ENCODE measurements around the gene FBRS.

DNA sequence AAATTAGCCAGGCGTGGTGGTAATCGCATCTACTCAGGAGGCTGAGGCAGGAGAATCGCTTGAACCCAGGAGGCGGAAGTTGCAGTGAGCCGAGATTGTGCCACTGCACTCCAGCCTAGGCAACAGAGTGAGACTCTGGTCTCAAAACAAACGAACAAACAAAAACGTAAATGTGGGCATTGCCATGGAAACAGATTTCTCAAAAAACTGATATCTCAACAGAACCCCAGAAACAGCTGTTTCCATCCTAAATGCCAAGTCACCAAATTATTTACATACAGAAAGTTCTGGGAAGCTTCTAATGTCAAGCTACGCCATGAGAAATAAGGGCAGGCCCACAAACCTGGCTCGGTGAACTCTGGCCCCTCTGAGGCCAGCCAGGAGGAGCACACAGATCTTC is 32.0 kb upstream of the FBRS start:
- TF ChIP-seq, protein P1, sequence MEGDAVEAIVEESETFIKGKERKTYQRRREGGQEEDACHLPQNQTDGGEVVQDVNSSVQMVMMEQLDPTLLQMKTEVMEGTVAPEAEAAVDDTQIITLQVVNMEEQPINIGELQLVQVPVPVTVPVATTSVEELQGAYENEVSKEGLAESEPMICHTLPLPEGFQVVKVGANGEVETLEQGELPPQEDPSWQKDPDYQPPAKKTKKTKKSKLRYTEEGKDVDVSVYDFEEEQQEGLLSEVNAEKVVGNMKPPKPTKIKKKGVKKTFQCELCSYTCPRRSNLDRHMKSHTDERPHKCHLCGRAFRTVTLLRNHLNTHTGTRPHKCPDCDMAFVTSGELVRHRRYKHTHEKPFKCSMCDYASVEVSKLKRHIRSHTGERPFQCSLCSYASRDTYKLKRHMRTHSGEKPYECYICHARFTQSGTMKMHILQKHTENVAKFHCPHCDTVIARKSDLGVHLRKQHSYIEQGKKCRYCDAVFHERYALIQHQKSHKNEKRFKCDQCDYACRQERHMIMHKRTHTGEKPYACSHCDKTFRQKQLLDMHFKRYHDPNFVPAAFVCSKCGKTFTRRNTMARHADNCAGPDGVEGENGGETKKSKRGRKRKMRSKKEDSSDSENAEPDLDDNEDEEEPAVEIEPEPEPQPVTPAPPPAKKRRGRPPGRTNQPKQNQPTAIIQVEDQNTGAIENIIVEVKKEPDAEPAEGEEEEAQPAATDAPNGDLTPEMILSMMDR (IDR thresholded peaks at IDR 0.05; ENCODE audit: insufficient read depth, low read length, poor library complexity, severe bottlenecking), result no peak
- TF ChIP-seq EZH2phosphoT487 (conservative IDR thresholded peaks at IDR 0.05; ENCODE audit: low read length), result no peak
